Eye (tissue), 1 donor: Measurements from ENCODE around the gene BCOR.

Source experiments
- DNase-seq: peaks from one replicate; pipeline ENCODE4 v3.0.0-alpha.2; 2015

BCOR gene

GRCh38 chrX:40015693-40016092 lies 82.1 kb downstream of the BCOR start:
- DNase-seq, result no peak

- DNase-seq, result peak; percentile 77
Measured at GRCh38 chrX:40013266-40014195, 84.2 kb downstream of the BCOR start.

GRCh38 chrX:40012868-40013265 lies 84.9 kb downstream of the BCOR start:
- DNase-seq, result peak; percentile 51

GRCh38 chrX:40012039-40012867 lies 85.5 kb downstream of the BCOR start:
- DNase-seq, result peak; percentile 60

- DNase-seq, result peak; percentile 23
Measured at GRCh38 chrX:40011322-40012038, 86.3 kb downstream of the BCOR start.

GRCh38 chrX:40010550-40011321 lies 87.0 kb downstream of the BCOR start:
- peak; percentile 45 for DNase-seq

- no peak for DNase-seq
Measured at GRCh38 chrX:40009890-40010289, 87.9 kb downstream of the BCOR start.

GRCh38 chrX:40009462-40009851 lies 88.3 kb downstream of the BCOR start:
- DNase-seq, result peak; percentile 60

- DNase-seq, result peak; percentile 75
Measured at GRCh38 chrX:40008791-40009461, 88.8 kb downstream of the BCOR start.

- peak; percentile 45 for DNase-seq
Measured at GRCh38 chrX:40007756-40008705, 89.7 kb downstream of the BCOR start.

GRCh38 chrX:40007131-40007755 lies 90.5 kb downstream of the BCOR start:
- DNase-seq, result peak; percentile 59

GRCh38 chrX:40006106-40007017 lies 91.4 kb downstream of the BCOR start:
- peak; percentile 72 for DNase-seq

GRCh38 chrX:40005292-40006011 lies 92.3 kb downstream of the BCOR start:
- peak; percentile 44 for DNase-seq

GRCh38 chrX:40004921-40005291 lies 92.9 kb downstream of the BCOR start:
- peak; percentile 33 for DNase-seq

GRCh38 chrX:40004246-40004535 lies 93.6 kb downstream of the BCOR start:
- peak; percentile 22 for DNase-seq

- peak; percentile 24 for DNase-seq
Measured at GRCh38 chrX:40003428-40004245, 94.1 kb downstream of the BCOR start.

GRCh38 chrX:40003071-40003427 lies 94.7 kb downstream of the BCOR start:
- DNase-seq, result no peak
